Left ventricle myocardium superior (tissue), 1 donor: ENCODE measurements around the gene TCF7L2. TPM values are rescaled to one million over a fixed set of nuclear protein-coding genes. Genes with fewer than 3 reads are reported as not detected.
"Not testable (repeated sequence)": the region's sequence is repeated elsewhere in the genome, so short reads cannot be mapped to it uniquely, and the experiment has no call there.

Experiments used
- ATAC-seq: fragments of 200-7000 bp; cut with Tn5 transposase; one replicate; pipeline ENCODE4 v1.9.1; 2020; ENCODE audit warnings: mild to moderate bottlenecking, moderate library complexity
- DNase-seq: peaks from one replicate; pipeline ENCODE4 v3.0.0-alpha.2; 2020
- intact Hi-C: fragments of 100-400 bp; cut with micrococcal nuclease; formaldehyde crosslinking; loops from one replicate; pipeline ENCODE4 v1.11.0; 2022
- total RNA-seq: library from RNA; stranded (reverse); fragmentation: NEBNext Ultra II Directional; extraction: Animal tissue kit (Norgen Biotek cat#: 25700); gene quantifications from one replicate; pipeline ENCODE4 v1.2.1, GENCODE V29; 2021
- donor health status: DM: no; HTN: yes; CAD: no; lungs with severe emphysema.

The TCF7L2 gene
- total RNA-seq, 1 donor from 2014 or later, result 13.5 TPM

DNA sequence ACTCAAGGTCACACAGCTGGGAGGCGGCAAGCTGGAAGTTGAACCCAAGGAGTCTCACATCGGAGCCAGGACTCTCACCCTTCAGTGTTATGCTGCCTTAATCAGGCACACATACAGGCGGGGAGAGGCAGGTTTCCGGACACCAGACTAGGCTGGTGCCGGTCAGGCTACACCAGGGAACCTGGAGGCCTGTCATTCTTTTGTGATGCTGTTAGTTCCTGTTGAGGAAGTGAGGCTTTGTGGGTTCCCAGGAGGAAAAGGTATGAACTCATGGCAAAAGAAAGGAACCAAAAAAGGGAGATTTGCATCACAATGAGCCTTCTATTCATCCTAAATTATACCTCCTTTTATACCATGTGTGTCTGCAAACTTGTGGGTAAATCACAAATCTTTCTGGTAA lies 103.8 kb downstream of the TCF7L2 start:
- DNase-seq (no peak), ATAC-seq (peak; percentile 41)
- intact Hi-C loops, result no loop called here

DNA sequence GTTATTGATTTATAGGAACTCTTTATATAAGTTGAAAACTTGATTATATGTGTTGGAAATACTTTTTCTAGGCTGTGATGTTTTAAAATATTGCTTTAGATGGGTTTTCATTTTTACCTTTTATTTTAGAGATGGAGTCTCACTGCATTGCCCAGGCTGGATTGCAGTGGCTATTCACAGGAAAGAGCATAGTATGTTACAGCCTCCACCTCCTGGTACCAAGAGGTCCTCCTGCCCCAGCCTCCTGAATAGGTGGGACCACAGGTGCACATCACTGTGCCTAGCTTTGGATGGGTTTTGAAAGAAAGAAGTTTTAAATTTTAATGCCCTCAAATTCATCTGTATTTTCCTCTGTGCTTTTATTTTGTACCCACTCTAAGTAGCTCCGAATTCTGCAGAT lies 105.4 kb downstream of the TCF7L2 start:
- DNase-seq, result no peak
- intact Hi-C loops, result no loop called here
- ATAC-seq, result no peak

DNA sequence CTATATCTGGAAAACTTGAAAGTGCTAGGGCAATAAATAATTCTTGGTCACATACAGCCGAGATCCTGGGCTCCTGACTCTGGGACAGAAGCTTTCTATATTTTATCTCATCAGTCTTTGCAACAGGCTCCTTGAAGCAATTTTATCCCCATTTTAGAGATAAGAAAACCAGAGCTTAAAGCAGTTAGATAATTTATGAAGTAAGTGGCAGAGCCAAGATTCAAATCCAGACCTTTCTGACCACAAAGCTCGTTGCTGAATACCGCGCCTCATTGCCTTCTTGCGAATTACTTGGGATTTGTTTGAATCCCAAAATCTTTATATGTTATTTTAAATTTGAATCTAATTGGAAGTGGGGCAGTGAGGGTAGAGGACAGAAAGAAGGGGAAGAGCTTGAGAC lies 106.0 kb downstream of the TCF7L2 start:
- DNase-seq (no peak), ATAC-seq (no peak)
- intact Hi-C loops, result no loop called here

DNA sequence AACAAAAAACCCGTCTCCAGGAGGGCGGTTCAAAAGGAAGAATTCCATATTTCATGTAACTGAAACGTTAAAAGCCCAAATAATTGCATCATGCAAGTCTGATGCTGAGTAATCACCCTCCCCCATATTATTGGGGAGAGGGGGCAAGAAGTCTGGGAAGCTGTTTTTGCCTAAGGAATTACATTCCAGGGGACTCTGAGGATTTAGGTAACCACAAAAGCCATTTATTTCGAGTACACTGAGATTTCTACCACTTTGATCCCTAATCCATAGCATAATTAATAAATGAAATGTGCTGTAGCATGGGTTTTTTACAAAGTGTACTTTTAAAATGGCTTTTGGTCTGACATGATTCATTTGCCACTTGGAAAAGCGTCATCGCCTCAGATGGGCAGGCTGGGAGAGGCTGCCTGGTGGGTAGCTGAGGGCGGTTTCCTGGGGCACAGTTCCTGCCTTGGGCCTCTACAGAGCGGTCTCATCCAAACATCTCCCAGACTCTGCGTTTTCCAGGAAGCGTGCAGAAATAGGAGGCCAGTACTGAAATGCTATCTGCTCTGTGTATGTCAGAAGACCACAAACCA lies 106.5 kb downstream of the TCF7L2 start:
- DNase-seq (no peak), ATAC-seq (no peak)
- intact Hi-C loops, result no loop called here

DNA sequence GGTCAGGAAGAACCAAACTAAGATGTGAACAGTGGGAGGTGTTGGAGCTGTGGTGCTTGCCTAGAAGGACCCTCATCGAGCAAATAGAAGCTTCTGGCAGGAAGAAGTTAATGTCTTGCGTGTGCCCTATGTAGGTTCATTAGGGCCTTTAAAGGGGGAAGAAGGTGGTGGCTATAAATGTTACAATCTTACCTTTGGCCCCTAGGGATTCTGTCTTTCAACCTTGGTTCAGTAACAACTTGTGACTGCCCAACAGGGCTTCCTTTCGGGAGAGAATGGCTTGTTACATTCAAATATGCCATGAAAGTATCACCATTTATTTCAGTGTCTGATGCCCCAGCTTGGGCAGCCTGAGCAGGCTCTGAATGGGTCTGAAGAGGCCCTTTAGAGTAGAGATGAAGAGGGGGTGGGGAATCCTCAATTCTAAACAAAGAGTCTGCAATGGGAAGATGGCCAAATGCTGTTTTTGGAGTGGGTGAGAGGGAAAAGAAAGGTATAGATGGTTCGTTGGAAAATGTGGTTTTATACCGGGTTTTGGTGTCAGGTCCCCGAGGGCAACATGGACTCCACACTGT lies 108.0 kb downstream of the TCF7L2 start:
- DNase-seq (no peak), ATAC-seq (no peak)
- intact Hi-C loops, result no loop called here

DNA sequence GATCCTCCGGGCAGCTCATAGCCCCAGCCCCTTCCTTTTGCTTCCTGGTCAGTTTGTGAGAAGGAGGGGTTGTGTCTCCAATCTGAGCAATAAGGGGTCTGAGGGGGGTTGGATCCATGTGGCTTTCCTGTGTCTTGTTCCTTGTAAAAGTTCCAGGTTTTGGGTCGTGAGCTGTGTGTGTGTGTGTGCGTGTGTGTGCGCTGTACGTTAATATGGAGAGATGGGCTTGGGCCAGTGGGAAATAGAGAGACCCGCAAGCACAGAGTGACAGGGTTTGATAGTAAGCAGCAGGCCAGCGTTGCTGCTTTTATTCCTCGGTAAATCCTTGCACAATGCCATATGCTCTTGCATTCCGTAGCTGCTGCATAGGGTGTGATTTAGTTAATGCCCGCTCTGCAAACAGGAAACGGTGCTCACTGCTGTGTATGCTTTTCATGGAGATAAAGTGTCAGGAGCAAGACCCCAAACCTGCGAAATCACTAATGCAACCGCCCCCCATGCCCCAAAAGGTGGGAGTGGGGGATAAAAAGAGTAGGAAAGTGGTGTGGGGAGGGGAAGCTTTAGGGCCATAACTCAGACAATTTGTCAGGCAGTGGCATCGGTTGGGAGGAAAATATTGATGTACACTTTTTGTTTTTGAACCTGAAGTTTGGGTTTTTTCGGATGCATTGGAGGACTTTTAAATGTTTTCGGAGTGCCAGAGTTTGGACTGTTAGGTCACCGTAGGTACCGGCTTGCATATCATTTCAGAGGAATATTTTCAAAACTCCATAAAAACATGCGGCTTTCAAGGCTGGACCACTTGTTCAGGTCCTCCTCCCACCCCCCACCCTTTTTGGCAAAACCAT lies 108.7 kb downstream of the TCF7L2 start:
- intact Hi-C loops, result no loop called here
- no peak for DNase-seq
- peak; percentile 19 for ATAC-seq

DNA sequence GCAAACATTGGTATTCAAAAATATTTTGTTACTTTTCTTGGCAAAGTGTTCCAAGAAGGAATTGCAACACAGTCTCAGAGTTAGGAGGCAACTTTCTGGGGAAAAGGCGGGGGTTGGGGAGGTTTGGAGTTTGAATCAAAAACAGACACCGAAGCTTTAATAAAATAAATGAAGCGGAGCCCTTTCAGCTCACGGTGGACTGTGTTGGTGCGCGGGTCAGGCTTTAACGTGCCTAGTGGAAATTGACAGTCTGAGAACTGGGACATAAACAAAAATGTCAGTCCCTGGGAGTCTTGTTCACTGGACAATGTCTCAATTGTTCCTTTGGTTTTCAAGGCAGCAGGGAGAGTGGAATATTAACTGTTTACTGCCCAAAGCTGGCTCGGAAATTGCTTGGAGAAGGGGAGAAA lies 109.3 kb downstream of the TCF7L2 start:
- ATAC-seq, result peak; percentile 69
- no peak for DNase-seq
- intact Hi-C loops, result no loop called here

DNA sequence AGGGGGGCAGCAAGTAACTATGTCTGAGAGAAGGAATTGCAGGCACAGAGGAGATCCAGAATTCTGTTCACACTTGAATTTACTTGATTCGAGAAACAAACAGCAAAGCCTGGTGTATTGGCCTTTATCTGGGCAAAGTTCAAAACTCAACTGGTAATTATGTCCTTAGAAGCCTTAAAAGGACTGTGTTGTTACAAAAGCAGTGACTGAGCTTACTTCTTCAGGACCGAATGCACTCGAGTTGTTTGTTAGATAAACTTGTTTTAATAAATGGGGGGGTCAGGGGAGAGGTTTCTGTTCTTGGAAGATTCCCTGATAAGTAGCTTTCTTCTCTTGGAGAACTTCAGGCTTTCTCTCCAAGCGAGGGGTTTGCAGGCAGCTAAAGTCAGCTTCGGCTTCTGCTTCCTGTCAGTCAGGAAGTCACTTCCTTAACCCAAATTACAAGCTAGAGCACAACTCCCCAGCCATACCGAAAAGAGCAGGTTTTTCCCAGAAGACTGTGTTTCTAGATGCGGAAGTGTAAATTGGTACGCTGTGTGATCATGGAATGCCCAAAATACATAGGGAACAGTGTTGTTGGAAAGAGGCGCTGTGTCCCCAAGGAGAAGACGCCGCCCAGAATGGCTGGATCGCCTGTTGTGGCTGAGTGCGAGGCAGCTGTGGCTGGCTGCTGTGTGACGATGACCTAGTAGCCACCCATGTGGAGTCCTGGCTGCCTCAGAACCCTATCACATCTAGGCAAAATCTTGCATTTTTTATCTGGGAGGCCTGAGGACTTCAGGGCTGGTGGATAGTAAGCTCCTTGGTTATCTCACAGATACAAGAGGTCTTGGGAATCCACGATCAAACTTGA lies 110.4 kb downstream of the TCF7L2 start:
- intact Hi-C loops, result no loop called here
- ATAC-seq, result peak; percentile 86
- peak; percentile 82 for DNase-seq

DNA sequence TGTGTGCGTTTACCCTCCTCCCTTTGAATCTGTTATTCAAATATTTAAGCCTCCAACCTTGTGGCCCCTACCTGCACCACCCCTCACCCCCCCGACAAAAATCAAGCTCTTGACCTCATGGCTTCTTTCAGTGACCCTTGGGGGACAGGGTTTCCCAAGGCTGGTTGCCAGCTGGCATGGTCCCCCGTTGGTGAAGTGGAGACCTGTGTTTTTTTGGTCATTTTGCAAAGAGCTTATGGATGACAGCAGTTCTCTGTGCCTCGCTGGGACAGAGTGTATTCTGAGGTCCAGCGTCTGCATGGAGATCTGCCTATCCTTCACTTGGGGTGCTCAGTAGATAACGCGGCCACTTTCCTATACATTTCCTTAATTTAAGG lies 111.0 kb downstream of the TCF7L2 start:
- intact Hi-C loops, result no loop called here
- ATAC-seq, result no peak
- DNase-seq, result peak; percentile 54

DNA sequence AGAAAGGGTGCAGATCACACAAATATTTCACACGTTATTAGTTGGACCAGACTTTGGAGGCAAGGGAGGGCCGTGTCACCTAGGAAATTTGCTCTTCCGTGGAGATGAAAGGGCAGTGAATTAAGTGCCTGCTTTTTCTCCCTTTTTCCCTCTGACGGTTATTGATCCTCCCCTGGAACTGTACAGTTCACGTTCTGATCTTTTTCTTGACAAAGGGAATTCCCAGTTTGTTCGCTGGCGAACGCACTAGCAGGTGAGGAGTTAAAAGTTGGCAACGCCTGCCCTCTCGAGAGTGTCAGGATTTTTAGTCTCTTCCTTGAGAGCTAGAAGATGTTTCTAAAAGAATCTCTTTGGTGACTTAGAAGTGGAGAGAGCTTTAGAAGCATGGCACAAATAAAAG lies 111.5 kb downstream of the TCF7L2 start:
- intact Hi-C loops, result no loop called here
- DNase-seq (no peak), ATAC-seq (no peak)

DNA sequence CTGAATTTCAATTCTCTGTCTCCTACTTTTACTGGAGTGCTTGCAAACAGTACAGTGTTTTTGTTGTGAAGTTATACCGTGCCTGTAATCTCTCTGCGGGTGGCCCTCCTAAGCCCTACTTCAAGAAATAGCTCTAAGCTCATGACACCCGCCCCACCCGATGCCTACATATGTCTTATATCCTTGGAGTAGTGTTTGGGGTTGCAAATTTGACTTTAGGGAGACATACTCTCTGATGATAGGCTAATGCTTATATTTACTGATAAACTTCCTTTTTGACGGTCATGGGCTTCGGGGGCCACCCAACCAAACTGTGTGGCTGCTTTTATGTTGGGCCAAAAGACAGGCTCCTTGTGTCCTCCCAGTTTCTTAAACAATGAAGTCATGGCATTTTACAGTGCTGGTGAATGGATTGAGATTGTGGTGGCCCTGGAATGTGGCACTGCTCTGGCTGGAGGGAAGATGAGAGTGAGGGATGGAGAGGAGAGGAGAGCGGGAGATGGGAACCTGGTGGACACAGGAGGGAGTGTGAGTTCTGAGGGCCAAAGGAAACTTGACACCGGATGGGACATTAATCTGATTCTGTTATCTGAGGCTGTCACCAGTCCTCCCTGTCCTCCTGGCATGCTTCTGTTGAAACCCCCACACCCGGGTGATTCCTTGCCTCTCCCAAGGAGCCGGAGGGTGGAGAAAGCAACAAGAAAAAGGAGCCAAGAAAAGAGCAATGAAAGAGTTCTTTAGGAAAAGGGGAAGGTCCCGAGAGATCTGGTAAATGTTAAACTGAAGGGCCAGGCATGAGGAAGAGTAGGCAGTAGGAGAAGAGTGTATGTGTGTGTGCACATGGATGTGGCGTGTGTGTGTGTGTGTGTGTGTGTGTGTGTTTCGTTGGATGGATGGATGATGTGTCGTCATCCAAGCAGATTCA lies 113.3 kb downstream of the TCF7L2 start:
- ATAC-seq (no peak), DNase-seq (no peak)
- intact Hi-C loops, result no loop called here

DNA sequence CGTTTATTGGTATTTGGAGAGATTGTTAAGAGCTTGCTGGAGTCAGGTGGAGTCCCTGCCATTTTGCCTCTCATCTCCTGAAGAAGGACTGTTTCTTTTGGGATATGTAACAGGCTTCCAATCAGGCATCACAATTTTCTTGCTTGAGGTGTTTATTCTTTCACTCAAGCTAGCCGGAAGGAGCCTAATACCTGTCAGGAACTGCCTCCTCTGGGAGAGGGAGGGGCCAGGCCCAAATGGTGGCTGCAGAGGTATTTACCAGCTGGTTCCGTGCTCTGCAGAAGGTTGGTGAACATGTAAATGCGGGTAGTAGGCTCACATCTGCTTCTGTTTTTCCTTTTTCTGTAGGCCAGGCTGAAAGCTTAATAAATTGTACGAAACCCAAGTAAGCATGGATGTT lies 114.0 kb downstream of the TCF7L2 start:
- no peak for ATAC-seq
- DNase-seq, result no peak
- intact Hi-C loops, result no loop called here

DNA sequence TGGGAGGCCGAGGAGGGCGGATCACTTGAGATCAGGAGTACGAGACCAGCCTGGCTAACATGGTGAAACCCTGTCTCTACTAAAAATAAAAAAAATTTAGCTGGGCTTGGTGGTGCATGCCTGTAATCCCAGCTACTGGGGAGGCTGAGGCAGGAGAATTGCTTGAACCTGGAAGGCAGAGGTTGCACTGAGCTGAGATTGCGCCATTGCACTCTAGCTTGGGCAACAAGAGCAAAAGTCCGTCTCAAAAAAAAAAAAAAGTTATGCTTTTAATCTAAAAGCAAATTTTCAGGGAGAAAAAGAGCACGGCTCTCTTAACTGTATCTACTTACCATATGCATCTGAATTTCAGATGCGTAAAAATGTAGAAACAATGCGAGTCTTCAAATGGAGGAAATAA lies 116.1 kb downstream of the TCF7L2 start:
- DNase-seq, intact Hi-C loops, ATAC-seq: not testable (repeated sequence)

DNA sequence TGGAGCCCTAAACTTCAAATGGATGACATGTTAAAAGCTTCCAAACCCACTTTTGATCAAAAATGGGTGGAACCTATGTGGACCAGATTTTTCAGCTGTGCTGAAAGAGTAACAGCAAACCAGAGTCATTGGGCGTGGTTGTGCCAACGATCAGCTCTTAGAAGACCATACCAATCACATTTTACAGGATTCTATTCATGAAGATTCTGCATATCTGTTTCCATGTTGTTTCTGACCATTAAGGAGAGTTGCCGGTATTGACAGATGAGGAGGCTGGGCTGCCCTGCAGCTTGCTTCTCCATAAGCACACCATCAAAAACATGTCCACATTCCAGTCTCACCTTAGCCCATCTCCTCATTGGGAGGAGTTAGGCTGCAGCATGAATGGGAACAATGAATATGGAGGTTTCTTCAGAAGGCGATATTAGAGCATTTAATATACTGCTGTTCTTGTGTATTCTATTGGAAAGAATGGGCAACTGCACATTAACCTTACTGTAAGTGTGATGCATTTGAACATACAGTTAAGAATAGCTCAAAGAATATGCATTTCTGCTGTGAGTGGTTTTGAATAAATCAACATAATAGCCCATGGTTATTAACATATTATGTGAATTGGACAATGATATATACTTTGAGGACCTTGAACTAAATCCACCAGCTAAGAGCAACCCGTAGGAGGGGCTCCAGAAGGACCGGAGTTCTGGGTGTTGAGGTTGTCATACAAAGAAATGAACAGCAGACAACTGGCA lies 116.7 kb downstream of the TCF7L2 start:
- intact Hi-C loops, result no loop called here
- DNase-seq (no peak), ATAC-seq (no peak)

DNA sequence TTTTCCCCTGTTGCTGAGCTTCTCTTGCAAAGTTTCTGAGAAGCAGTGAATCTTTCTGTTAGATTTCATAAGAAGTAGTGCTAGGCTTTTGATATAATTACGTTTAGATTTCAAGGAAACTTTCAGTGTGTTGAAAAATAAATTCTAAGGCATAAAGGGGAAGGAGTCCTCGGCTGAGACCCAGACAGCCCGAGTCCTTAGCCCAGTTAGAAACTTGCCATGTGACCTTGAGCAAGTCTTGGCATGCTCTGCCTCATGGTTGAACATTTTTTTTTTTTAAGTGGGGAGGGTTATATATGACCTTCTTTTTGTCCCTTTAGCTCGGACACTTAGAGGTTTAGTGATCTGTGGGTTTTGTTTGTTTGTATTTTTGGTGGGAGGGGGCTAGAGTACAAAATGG lies 117.5 kb downstream of the TCF7L2 start:
- ATAC-seq, result peak; percentile 38
- intact Hi-C loops, result no loop called here

DNA sequence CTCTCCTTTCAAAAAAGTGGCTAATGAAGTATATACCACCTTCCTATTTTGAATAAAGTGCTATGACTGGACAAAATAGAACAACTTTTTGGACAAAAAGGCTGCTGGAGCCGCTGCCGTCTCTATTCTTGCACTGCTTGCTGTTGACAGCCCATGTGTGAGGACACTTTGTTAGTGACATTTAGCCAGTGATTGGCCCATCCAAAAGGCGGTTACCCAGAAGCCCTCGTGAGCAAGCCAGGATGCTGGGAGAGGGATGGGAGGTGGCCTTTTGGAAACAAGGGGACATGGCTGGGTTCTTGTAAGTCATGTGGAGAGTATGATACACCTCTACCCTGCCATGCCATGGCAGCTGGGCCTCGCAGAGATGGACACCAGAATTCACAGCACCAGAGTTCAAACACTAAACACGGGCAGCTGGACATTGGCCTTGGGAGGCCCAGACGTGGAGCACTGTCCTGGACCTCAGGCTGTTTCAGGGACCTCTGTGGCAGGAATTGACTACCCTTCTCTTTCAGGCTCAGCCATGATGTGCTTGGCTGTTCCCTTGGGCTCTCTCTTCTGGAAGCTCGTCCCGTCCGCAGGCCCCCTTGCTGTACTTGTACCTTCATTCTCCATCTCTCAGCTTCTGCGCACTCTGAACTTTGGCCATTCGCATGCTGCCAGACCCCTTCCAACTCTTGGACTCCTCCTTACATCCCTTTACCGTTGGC lies 118.3 kb downstream of the TCF7L2 start:
- DNase-seq, result no peak
- intact Hi-C loops, result no loop called here
- peak; percentile 29 for ATAC-seq

More for the DNA sequence above, 117.5 kb downstream of the TCF7L2 start:
- no peak for DNase-seq

DNA sequence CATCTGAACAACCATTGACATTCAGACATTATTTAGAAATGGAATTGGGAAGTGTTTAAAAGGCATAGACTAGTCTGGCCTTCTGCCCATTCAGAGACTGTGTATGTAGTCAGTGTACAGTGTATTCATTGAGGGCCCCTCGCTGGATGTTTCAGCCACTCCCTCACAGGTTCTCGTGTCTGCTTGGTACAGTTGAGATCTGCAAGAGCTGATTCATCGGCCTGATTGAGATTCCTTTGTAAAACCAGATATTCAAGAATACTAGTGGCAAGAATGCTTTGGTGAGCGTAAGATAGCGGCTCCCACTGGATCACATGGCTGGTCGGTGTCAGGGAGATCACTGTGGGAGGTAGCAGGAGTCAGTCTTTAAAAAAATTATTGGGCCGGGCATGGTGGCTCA lies 119.5 kb downstream of the TCF7L2 start:
- ATAC-seq (no peak), DNase-seq (no peak)
- intact Hi-C loops, result no loop called here
